Cerebellar nuclear complex (tissue), 1 donor: ENCODE data around the gene WDR7.

Experiments used
- DNase-seq, 2 experiments: peaks; one replicate each; lab custom pipeline; 2025; lab: John Stamatoyannopoulos, UW

WDR7 gene

DNA sequence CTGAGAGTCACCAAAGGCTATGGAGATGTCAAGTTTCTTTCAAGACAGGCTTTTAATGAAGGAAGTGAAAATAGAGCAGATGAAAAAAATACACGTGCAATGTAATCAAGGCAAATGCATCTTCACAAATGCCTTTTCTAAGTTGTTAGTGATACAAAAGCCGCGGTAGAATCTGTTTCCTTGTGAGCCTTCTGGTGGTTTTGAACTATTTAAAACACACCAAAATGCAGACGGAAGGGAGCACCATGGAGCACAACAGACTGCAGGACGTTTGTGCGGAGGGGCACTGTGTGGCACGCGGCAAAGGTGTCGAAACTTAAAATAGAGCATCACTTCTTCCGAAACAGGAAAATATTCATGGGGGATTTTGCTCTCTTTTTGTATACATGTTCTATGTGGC is 430.7 kb downstream of the WDR7 start:
- no peak for DNase-seq

DNA sequence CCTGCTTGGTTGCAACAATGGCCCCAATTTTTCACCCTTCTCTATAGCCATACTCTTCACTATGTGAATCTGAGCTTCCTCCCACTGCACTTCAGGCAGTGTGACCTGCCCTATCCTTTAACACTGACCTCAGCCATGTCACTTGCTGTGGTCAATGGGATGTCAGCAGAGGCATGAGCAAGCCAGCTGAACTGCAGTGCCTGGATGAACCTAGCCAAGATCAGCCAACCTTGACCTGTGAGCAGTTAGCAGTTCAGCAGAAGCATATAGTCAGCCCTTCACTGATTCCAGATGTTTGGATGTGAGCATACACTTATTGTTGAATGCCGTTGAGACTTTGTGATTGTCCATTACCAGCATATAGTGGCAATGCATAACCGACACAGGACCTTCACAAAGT is 432.3 kb downstream of the WDR7 start:
- no peak for DNase-seq

DNA sequence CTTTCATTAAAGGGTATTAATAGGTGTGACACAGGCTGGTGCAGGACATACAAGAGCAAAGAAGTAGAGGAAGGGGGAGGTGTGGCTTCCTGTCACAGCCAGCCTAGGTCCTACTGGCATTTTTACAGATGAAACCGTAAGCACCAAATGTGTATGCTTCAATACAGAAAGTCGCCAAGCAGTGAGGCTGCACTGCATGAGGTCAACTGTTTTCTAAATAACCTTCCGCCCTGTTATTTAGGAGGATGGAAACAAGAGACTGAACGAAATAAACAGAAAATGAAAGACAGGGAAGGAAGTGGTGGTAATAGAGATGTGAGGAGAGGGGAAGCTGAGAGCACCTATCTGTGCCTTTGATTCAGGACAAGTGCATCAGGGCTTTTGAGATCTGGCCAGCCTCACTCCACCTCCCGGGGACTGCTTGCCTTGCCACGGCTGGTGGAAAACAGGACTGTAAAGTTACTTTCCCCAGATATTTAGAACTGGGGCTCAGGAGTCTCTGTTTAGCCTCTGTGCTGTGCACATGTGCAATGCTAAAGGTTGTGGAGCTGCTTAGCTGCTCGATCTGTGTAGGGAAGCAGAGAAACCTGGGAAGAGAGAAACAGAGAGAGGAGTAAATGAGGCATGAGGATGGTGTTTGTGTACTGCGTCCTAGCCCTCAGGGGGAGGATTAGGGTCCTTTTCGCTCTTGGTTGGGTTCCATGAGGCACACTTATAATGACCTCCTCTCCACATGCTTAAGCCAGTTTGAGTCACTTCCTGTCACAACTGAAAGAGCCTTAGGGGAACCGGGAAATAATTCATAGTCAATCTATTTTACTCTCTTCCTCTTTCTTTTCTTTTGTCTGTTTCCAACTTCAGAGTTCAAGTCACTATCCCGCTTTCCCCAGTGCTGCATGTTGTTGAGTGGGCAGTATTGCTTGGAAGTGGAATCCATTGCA is 433.4 kb downstream of the WDR7 start:
- DNase-seq = no peak

DNA sequence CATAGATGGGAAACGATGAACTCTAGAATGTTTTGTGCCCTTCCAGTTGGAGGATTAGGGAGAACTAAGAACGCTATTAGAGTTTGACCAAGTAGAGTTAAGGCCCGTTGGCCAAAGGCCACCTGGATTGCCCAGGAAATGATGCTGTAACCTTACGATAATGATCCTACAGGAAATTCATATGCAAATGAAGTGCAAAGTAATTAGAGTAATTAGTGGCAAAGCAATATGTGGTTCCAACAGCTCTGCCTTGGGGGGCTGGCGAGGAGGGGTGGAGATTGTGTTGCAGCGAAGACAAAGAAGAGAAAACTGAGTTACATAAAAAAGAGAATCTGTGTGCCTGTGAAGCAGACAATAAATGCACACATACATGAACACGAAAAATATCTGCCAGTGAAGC is 434.2 kb downstream of the WDR7 start:
- no peak for DNase-seq

DNA sequence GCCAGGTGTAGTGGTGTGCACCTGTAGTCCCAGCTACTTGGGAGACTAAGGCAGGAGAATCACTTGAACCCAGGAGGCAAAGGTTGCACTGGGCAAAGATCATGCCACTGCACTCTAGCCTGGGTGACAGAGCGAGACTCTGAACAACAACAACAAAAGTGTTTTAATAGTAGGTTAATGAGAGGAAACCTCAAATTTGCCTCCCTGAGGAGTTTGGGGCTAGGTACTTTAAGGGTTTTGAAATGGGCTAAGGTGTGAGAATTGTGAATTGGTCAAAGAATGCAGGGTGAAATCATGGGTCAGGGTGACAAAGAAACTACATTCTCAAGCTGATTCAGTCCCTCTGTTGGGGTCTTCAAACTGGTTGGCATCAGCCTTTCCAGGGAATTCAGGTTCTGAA is 435.0 kb downstream of the WDR7 start:
- DNase-seq = no peak
